Activated CD4-positive, CD25-positive, alpha-beta regulatory T cell treated with anti-CD3 and anti-CD28 coated beads, Interleukin-2, amount 50 U/mL, for 24 hours (primary cell): Measurements from ENCODE around the gene PRM2.

Experiments
- ATAC-seq, 2 donors: fragments of 150-1000 bp; cut with Tn5 transposase; one replicate each; pipeline ENCODE4 v1.10.0; 2021; ENCODE audit warnings: mild to moderate bottlenecking in 1 of 2, moderate library complexity in 1 of 2

PRM2 gene, protein sequence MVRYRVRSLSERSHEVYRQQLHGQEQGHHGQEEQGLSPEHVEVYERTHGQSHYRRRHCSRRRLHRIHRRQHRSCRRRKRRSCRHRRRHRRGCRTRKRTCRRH

DNA sequence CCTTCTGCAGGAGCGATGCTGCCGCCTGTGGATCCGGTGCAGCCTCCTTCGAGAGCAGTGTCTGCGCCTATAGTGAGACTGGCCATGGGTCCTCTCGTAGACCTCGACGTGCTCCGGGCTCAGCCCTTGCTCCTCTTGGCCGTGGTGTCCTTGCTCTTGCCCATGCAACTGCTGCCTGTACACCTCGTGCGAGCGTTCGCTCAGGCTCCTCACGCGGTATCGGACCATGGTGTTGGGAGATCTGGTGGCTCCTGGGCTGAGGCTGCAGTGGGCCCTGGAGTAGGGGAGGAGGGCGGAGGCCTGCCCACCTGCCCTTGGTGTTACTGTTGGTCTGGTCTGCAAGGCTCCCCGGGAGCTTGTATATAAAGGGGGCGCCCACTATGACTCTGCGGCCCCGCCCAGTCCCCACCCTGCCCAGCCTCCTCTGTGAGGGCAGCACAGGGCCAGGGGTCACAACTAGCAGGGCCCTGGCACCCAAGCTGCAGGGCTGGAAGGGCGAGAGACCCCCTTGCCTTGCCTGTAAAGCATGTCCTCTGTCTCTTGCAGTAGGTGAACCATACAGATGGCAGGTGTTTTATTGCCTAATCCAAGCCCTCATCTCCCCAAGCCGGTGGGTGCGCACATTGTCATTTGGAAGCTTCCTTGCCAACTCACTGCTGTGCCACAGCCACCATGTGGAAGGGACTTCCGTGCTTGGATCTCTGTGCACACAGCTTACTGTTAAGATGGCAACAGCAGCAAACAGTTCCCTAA is at the start of gene PRM2:
TSS of gene PRM2 (minus strand) at position 338 of the 753 bp plus-strand sequence. CDS start at position 228, 110 bp downstream.
- no peak for ATAC-seq

DNA sequence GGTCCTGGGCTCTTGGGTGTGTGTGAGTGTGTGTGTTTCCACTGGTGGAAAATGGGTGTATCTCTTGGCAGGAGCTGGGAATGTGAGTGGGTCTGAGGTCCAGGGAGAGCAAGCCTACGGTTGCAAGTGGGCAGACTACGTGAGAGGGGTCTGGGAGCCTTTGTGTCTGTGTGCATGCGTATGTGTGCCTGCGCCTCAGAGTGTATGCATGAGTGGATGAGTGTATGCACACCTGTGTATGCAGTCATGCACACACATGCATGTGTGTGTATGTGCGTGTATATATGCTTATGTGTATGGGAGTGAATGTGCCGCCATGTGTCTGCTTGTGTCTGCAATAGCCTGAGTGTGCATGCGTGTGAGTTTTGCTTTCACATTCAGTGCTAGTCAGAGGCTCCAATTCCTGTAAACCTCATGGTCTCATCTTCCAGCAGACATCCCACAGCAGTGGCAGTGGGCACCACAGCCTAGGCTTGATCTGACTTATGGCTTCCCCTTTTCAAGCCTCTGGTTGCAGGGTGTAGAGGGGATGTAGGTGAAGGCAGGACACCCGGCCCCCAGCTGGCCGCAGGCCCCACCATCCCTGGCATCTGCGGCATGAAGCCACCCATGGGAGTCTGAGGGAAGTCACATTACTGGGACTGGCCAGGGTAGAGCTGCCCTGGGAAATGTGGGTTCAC is 49.3 kb upstream of the PRM2 start:
- peak; percentile 52 to 57 for ATAC-seq

DNA sequence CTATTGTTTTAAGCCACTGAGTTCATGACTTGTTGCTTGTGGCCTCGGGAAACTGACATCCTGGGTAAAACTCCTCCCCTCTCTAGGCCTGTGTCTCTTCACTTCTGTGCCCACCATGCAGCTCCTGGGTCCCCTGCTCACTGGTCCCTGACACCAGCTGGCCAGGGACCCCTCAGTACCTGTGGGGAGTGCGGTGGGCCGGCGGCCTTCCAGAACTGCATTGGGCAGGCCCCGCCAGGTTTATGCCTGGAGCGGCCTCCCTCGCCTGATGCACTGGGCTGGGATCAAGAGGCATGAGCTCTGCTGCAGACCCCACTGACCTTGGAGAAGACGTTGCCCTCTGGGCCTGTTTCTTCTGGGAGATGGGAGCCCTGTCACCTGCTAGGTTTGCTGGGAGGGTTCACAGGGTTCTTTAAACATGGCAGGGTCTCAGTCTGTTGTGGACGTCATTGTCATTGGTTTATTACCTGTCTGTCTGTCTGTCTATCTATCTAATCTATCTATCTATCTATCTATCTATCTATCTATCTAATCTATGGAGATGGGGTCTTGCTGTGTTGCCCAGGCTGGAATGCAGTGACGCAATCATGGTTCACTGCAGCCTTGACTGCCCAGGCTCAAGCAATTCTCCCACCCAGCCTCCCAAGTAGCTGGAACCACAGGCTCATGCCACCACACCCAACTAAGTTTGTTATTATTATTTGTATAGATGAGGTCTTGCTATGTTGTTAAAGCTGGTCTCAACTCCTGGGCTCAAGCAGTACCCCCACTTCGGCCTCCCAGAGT is 47.5 kb upstream of the PRM2 start:
- no peak for ATAC-seq

DNA sequence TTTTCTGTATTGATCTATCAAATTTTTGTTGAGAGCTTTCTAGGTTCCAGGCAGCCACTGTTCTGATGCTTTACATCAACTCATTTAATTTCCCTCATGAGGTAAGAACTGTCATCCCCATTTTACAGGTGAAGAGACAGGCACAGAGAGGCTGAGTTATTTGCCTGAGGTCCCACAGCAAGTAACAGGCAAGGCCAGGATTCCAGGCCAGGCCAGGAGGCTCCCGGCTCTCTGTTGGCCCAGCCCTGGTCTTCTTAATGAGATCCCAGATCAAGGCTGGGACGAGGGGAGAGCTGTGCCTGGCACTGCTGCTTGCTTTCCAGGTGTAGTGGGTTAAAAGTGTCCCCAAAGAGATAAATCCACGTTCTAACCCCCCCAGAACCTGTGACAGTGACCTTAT is 46.5 kb upstream of the PRM2 start:
- ATAC-seq: no peak

DNA sequence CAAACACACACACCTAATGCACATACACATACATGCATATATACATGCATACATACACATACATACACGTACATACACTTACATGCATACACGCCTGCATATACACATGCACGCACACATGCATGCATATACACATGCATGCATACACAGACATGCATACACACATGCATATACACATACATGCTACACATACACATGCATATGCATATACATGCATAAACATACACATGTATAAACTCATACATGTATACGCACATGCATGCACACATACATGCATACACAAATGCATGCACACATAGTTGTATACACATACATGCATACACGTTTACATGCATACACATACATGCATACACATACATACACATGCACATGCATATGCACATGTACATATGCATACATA is 45.4 kb upstream of the PRM2 start:
- no peak for ATAC-seq

DNA sequence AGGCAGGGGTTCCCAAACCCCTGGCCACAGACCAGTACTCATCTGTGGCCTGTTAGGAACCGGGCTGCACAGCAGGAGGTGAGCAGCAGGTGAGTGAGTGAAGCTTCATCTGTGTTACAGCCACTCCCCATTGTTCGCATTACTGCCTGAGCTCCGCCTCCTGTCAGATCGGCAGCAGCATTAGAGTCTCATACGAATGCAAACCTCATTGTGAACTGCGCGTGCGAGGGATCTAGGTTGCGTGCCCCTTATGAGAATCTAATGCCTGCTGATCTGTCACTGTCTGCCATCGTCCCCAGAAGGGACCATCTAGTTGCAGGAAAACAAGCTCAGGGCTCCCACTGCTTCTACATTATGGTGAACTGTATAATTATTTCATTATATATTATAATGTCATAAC is 43.9 kb upstream of the PRM2 start:
- no peak for ATAC-seq

DNA sequence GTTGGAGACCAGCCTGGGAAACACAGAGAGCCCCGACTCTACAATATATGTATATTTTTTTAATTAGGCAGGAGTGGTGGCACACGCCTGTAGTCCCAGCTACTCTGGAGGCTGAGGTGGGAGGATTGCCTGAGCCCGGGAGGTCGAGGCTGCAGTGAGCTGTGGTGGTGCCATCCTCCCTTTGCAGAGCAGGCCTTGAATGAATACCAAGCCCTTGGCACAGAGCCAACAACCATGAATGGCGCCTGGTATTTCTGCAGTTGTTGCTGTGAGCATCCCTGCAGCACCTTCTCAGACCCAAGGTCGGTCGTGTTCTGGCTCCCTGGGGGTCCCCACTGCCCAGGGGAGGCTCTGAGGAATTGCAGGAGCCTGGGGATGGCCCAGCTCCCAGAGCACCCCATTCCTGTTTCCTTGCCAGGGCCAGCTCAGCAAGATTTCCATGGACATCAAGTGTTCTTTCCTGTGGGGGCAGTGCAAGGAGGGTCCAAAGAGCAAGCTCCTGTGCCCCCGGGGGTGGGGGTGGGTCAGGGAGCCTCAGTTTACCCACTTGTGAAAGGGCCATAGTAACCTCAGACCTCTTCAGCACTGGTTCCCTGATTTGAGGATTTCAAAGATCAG is 43.4 kb upstream of the PRM2 start:
- ATAC-seq: no peak

DNA sequence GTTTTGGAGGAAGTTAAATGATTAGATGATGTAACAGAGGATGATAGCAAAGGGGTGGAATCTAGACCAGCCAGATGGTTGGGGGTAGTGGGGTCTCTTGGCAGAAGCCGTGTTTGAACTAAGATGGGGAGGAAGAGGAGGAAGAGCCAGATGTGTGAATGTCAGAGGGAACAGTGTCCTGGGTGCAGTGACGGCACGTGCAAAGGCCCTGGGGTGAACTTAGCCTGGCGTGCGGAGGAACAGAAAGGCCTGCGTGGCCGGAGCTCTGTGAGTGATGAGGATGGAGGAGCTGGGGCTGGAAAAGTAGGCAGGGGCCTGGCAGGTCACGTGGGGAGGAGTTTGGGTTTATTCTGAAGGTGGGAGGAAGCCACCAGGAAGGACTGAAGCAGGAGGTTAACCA is 42.5 kb upstream of the PRM2 start:
- ATAC-seq: no peak

DNA sequence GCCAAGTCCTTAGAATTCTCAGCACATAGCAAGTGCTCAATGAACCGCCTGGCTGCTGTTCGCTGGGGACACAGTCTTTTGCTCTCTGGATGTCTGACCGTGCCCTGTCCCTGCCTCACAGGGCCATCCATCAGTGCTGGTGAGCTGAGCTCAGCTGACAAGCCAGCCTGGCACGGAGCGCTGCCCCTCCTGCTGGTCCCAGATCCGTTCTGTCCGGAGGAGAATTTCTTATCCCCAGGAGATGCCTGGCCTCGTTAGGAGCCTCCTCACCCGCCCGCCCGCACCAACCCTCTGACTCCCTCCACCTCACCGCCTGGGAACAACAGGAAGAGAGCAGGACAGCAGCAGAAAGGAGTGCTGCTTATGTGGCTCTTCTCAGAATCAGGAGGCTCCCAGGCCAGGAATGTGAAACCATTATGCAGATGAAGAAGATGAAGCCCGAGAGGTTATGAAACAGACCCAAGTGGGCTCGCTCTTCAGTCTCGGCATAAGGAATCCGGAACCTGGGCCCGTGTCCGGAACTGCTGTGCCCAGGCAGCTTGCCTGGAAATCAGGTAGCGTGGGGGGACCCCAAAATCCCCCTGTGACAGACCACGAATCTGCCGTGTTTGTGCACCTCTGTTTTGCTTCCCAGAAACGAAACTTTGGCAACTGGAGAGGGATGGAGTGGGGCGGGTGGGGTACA is 40.2 kb upstream of the PRM2 start:
- no peak for ATAC-seq

DNA sequence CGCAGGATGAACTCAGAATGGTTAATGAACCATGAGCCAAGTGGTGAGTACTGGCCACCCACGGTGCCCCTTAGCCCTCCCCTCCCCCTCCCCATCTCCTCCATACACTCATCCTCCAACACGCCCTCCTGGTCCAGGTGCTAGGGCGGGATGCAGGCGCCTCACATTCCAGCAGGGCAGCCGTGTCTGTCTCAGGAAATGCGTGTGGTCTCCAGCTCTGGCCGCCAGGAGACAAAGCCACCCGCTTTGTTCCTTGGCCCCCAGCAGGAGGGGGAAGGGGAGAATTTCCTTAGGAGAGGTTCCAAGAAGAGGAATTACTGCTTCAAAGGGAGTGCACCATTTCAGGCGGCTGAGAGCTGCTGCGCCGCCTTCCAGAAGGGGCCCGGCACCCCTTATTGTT is 39.2 kb upstream of the PRM2 start:
- no peak for ATAC-seq

DNA sequence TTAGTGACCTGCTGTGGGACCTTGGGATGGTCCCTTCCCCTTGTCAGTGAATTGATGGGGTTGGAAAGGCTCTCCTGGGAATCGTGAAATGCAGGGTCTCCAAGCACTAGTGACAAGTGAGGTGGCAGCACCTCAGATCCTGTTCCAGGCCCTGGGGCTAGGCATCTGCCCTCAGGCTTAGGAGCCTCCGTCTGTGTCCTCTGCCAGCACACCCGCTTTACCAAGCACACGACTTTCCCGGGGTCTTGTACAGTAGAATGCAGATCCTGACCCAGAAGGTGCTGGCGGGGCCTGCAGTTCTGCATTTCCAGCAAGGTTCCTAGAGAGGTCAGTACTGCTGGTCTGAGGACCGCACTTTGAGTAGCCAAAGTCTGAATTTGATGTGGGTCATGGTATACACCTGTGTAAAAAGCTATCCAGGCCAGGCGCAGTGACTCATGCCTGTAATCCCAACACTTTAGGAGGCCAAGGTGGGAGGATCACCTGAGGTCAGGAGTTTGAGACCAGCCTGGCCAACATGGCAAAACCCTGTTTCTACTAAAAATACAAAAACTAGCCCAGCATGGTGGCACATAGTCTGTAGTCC is 38.1 kb upstream of the PRM2 start:
- ATAC-seq: no peak

DNA sequence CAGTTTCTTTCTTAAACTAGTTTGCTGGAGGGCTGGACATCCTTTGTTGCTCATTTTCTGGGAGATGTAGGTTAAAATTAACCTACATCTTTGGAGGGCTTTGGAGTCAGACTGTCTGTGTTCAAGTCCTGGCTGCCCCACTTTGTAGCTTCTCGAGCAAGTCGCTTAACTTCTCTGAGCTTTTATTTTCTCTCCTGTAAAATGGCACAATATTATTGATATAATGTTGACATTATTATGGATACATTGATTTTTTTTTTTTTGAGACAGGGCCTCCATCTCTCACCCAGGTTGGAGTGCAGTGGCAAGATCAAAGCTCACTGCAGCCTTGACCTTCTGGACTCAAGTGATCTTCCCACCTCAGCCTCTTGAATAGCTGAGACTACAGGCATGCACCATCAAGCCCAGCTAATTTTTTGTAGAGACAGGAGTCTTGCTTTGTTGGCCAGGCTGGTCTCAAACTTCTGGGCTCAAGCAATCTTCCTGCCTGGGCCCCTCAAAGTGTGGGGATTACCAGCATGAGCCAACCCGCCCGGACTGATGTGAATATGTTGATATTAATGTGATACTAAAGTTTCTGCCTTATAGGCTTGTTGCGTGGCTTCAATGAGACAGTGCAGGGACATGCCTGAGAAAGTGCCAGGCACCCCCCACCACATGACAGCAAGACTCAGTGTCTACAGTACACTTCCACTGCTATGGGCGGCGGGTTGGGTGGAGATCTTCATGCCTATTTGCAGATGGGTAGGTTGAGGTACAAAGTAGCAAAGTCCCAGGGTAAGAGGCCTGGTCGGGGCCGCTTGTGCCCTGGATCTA is 37.4 kb upstream of the PRM2 start:
- no peak for ATAC-seq

DNA sequence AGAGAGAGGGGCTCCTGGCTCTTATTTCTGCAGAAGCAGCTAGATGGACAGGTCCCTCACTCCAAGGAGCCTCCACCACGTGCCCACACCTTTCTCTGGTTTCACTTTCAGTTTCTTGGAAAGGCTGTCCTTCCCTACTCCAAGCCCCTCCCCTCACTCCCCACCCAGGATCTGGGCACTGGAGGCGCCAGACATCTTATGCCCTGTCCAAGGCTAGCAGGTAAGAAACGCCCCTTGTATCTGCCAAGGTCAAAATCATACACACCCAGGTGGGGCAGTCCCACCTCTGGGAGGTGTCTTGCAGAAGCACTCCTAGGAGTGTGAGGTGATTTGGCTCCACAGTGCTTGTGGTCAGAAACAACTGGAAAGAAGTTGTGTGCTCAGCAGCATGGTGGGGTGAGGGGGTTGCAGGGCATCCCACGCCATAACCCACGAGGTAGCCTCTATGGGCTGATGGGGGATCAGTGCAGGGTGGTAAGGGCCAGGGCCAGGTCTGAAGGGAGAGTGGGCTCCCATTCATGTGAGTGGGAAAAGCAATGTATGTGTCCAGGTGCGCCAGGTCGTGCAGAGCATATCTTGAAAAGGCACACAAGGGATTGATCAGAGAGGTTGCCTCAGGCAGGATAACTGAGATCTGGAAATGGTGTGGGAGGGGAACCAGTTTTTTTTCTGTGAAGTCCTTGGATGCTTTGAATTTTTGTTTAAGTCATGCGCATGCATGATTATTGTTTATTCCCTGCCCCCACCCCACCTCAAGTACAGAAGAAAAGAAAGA is 36.6 kb upstream of the PRM2 start:
- no peak for ATAC-seq

DNA sequence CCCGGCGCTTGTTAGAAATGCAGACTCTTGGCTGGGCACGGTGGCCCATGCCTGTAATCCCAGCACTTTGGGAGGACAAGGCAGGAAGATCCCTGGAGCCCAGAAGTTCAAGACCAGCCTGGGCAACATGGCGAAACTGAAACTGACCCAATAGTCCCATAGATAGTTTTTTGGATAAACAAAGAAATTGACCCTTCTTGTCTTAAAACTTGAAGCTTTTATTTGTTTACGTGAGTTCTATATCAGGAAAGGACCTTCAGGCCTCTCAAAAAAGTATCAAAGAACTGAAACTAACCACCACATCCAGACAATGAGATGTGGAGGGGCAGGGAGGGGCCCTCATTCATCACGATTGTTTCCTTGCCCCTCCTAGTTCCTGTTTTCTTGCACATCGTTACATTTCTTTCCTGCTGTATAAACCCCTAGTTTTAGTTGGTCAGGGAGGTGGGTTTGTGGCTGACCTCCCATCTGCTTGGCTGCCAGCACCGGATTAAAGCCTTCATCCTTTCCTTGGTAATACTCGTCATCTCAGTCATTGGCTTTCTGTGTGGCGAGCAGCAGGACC is 34.8 kb upstream of the PRM2 start:
- ATAC-seq: no peak

DNA sequence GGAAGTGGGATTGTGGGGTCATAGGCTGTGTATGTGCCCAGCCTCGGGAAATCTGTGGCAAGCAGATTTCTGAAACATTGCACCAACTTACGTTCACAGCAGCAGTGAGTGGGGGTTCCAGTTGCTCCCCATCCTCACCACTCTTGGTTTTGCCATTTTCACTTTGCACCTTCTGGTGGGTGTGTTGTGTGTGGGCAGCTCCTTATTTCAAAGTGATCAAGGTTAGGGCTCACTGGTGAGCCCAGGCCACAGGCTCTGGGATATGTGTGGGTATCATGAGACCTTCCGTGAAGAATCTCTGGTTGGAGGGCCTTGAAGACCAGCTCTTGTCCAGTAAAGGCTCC is 34.3 kb upstream of the PRM2 start:
- no peak for ATAC-seq

DNA sequence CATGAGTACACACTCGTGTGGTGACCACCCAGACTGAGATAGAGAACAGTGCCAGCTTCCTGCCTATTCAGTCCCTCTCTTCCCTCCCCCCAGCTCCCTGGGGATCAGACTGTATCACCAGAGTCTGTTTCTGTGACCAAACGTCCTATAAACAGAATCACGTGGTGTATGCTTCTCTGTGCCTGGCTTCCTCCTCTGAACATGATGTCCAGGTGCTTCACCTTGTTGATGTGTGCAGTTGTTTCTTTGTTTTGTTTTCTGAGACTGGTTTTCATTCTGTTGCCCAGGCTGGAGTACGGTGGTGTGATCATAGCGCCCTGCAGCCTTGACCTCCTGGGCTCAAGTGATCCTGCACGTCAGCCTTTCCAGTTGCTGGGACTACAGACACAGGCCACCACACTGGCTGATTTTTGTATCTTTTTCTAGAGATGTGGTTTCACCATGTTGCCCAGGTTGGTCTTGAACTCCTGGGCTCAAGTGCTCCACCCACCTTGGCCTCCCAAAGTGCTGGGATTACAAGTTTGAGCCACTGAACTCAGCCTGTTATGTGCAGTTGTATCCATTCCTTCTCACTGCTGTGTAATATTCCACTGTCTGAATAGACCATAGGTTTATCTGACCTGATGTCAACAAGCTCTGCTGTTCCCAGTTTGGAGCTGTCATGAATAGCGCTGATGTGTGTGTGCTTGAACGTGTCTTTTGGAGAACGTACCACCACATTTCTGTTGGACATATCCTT is 33.8 kb upstream of the PRM2 start:
- no peak for ATAC-seq

DNA sequence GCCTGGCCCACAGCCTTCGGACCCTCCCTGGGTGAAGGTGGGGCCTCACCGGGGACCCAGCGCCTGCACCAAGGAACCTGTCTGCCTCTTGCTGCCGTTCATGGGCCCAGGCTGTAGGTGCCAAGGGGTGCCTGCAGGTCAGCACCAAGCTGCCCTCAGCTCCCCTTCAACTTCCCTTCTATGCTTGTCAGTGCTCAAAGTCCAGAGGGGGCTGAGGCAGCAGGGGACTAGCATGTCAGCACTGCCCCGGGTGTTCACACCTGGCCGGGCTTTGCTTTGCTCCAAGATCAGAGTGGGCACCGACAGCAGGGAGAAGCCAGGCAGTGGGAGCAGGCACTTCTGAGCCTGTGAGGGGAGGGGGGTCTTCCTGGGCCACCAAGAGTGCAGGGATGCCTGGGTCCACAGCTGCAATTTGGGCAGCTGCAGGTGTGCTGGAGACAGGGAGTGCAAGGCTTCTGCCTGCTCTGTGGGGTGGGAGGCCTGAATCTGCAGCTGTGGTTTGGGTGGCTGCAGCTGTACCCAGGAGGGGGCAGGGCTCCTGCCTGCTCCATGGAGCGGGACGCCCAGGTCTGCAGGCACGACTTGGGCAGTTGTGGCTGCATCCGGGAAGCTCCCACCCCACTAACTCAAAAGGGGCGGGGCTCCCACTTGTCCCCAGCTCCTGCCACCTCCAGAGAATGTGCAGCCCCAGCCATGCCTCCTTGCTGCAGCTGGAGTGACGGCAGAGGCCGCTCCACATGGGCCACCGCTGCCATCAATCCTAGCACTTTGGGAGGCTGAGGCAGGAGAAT is 32.4 kb upstream of the PRM2 start:
- ATAC-seq: no peak
